HG02571 (cell line): Measurements from ENCODE around the gene CRX.
"Not testable (repeated sequence)": the region's sequence is repeated elsewhere in the genome, so short reads cannot be mapped to it uniquely, and the experiment has no call there.

Source experiments
- ATAC-seq: cut with Tn5 transposase; IDR thresholded peaks from one replicate; pipeline ENCODE4 v1.9.1; 2021; ENCODE audit warnings: mild to moderate bottlenecking, moderate library complexity; ENCODE audit not compliant: unreplicated experiment

The CRX gene

GRCh38 chr19:47803148-47803547 is 18.6 kb upstream of the CRX start:
- ATAC-seq = not testable (repeated sequence)

GRCh38 chr19:47803671-47804070 is 18.1 kb upstream of the CRX start:
- ATAC-seq = not testable (repeated sequence)

GRCh38 chr19:47804451-47804850 is 17.3 kb upstream of the CRX start, which contains the start of gene TPRX1:
TPRX1 (minus strand) TSS chr19:47804551; CDS start chr19:47804539, 12 bp downstream.
- not testable (repeated sequence) for ATAC-seq

- ATAC-seq = no peak
These were observed 16.4 kb upstream of the CRX start for GRCh38 chr19:47805313-47805712.

GRCh38 chr19:47806435-47806834 is 15.3 kb upstream of the CRX start:
- ATAC-seq = no peak

GRCh38 chr19:47813304-47813994 is 8.3 kb upstream of the CRX start:
- ATAC-seq = no peak

- no peak for ATAC-seq
These were observed 7.8 kb upstream of the CRX start for GRCh38 chr19:47813995-47814328.

GRCh38 chr19:47816270-47816669 is 5.5 kb upstream of the CRX start:
- not testable (repeated sequence) for ATAC-seq

GRCh38 chr19:47818221-47818620 is 3.5 kb upstream of the CRX start:
- not testable (repeated sequence) for ATAC-seq

- no peak for ATAC-seq
These were observed 1.9 kb upstream of the CRX start for GRCh38 chr19:47819858-47820257.

GRCh38 chr19:47820410-47820809 is 1.3 kb upstream of the CRX start:
- ATAC-seq = no peak

GRCh38 chr19:47824396-47824795 is 2.7 kb downstream of the CRX start:
- no peak for ATAC-seq

- ATAC-seq = no peak
These were observed 5.1 kb downstream of the CRX start for GRCh38 chr19:47826800-47827199.

- no peak for ATAC-seq
These were observed 11.0 kb downstream of the CRX start for GRCh38 chr19:47832723-47833122.

GRCh38 chr19:47836038-47836437 is 14.3 kb downstream of the CRX start:
- no peak for ATAC-seq

GRCh38 chr19:47839411-47839810 is 17.7 kb downstream of the CRX start:
- no peak for ATAC-seq

GRCh38 chr19:47839913-47840312 is 18.2 kb downstream of the CRX start:
- no peak for ATAC-seq

- no peak for ATAC-seq
These were observed 21.2 kb downstream of the CRX start for GRCh38 chr19:47842941-47843340.

GRCh38 chr19:47848425-47848822 is 26.7 kb downstream of the CRX start:
- ATAC-seq = no peak

- no peak for ATAC-seq
These were observed 27.2 kb downstream of the CRX start for GRCh38 chr19:47848823-47849473.

GRCh38 chr19:47853003-47853402 is 31.3 kb downstream of the CRX start:
- ATAC-seq = no peak

GRCh38 chr19:47854459-47854858 is 32.7 kb downstream of the CRX start:
- no peak for ATAC-seq

GRCh38 chr19:47858231-47858630 is 36.5 kb downstream of the CRX start:
- ATAC-seq = not testable (repeated sequence)
